ENCODE measurements around the gene DYRK4.

Gene DYRK4

DNA sequence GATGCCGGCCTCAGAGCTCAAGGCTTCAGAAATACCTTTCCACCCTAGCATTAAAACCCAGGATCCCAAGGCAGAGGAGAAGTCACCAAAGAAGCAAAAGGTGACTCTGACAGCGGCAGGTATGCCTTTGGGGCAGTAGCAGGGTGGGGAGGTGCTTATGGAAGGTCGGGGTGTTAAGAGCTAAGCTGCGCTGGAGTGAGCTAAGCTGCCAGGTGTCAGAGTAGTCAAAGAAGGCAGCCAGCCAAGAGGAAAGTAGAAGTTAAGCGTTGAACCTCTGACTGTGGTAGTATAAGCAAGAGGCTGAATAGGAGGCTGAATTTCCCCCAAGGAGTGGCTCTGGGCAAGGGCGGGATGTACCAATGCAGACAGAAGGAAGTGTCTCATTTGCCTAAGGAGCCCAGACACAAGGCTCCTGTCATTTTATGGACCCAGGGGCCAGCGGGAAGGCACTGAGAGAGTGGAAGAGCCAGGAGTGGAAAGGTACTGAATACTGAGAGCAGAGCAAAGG lies 29.2 kb downstream of the DYRK4 start:
- TF ChIP-seq, protein P1, sequence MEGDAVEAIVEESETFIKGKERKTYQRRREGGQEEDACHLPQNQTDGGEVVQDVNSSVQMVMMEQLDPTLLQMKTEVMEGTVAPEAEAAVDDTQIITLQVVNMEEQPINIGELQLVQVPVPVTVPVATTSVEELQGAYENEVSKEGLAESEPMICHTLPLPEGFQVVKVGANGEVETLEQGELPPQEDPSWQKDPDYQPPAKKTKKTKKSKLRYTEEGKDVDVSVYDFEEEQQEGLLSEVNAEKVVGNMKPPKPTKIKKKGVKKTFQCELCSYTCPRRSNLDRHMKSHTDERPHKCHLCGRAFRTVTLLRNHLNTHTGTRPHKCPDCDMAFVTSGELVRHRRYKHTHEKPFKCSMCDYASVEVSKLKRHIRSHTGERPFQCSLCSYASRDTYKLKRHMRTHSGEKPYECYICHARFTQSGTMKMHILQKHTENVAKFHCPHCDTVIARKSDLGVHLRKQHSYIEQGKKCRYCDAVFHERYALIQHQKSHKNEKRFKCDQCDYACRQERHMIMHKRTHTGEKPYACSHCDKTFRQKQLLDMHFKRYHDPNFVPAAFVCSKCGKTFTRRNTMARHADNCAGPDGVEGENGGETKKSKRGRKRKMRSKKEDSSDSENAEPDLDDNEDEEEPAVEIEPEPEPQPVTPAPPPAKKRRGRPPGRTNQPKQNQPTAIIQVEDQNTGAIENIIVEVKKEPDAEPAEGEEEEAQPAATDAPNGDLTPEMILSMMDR (IDR thresholded peaks at IDR 0.05; ENCODE audit: insufficient read depth, missing control alignments), result no peak
- DNase-seq (ENCODE audit: insufficient read length, low spot score) (no peak), FAIRE-seq (no peak)

DNA sequence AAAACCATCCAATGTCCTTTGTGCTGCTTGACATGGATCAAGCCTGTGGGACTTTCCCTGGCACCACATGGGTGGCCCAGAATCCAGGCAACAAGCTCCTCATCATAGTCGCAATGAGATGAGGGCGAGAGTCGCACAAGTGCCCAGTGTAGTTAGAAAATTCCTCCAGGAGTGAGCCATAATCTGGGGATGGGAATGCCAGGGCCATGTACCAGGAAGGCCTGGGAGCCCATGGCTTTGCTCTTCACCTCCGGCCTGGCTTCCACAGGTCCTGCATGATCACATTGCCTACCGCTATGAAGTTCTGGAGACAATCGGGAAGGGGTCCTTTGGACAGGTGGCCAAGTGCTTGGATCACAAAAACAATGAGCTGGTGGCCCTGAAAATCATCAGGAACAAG lies 33.9 kb downstream of the DYRK4 start:
- no peak for FAIRE-seq
- no peak for DNase-seq (ENCODE audit: insufficient read length, low spot score)
- TF ChIP-seq, protein P1 (IDR thresholded peaks at IDR 0.05; ENCODE audit: insufficient read depth, missing control alignments), result no peak

DNA sequence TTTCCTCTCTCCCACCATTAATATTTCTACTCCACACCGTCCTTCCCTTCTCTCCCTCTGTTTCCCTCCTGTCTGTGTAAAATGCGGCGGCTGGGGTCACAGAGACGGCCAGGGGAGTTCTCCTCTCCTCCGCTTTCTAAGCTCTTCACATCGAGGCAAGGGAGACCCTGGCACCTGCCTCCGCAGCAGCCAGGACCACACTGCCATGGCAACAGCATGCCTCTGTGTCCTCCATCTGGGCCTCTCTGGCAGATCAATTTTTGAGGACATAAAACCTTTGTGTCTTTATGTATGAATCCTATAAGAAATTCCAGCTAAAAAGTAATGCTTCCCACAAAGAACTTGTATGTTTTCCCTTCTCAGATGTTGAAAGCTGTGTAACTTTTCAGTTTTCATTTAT lies 41.4 kb downstream of the DYRK4 start:
- TF ChIP-seq, protein P1 (IDR thresholded peaks at IDR 0.05; ENCODE audit: insufficient read depth, missing control alignments), result no peak
- DNase-seq (ENCODE audit: insufficient read length, low spot score), result no peak
- no peak for FAIRE-seq

DNA sequence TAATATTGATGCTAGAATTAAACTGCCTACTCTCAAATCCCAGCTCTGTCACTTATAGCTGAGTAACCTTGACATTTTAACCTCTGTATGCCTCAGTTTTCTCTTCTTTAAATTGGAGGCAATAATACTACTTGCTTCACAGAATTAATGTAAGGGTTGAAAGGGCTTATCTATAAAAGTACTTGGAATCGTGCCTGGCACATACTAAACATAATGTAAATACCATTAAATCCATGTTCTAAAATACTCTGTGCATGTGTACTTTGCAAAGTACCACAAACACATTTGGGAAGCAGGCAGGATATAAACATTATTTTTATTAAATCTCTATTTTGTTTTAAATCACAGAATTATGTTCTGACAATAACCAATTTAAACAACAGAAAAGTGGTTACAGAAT lies 41.9 kb downstream of the DYRK4 start:
- FAIRE-seq (no peak), DNase-seq (ENCODE audit: insufficient read length, low spot score) (no peak)
- TF ChIP-seq, protein P1 (IDR thresholded peaks at IDR 0.05; ENCODE audit: insufficient read depth, missing control alignments), result no peak

DNA sequence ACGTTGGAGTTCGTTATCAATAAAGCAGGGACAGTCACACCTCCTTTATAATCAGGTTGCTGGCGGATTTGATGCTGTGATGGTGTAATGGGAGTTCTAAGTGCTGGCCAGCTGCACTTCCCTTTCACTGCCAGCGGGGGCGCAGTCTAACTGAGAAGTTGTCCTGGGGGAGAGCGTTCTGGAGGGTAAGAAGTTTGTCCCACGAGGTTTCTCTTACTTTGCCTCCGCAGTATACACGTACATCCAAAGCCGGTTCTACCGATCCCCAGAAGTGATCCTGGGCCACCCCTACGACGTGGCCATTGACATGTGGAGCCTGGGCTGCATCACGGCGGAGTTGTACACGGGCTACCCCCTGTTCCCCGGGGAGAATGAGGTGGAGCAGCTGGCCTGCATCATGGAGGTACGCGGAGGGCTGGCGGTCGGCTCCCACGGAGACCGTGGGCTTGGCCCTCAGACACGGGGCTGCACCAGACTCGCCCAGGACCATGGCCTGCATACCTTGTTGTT lies 42.7 kb downstream of the DYRK4 start:
- peak; percentile 89 for FAIRE-seq
- TF ChIP-seq, protein P1 (IDR thresholded peaks at IDR 0.05; ENCODE audit: insufficient read depth, missing control alignments), result peak; percentile 92

DNA sequence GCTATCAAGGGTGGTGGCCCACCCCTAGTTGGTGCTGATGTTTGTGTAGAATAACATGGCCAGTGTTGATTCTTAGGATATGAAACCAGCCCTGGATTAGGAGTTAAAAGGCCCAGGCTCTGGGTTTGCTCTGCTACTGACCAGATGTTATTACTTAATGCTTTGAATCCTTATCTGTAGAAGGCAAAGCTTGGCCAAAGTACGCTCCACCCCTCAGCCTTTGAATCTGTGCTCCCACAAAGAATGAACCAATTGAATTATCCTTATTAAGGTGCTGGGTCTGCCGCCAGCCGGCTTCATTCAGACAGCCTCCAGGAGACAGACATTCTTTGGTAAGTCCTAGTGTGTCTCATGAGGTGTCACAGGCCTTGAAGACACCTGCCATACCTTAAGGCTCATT lies 45.0 kb downstream of the DYRK4 start:
- no peak for FAIRE-seq

More for the DNA sequence above, 42.7 kb downstream of the DYRK4 start:
- DNase-seq (ENCODE audit: insufficient read length, low spot score), result peak; percentile 60

DNA sequence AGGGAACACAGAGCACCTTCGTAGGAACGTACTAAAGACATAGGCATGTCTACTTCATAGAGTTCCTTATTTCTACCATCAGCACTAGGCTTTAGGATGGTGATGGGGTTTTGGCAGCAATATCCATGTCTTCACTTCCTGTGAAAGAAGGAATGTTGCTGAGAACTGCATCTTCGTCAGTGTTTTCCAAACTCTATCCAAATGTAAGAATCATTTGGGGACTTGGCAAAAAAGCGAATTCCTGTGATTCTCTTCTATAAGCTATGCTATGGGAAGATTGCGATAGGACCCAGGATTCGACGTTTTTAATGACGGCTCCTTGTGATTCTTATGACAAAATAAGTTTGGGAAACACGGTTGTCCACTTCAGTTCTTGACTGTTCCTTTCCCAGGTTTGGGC lies 47.1 kb downstream of the DYRK4 start:
- TF ChIP-seq, protein P1 (IDR thresholded peaks at IDR 0.05; ENCODE audit: insufficient read depth, missing control alignments), result no peak
- no peak for DNase-seq (ENCODE audit: insufficient read length, low spot score)
- FAIRE-seq, result no peak

More for the DNA sequence above, 45.0 kb downstream of the DYRK4 start:
- DNase-seq (ENCODE audit: insufficient read length, low spot score), result no peak
- TF ChIP-seq, protein P1 (IDR thresholded peaks at IDR 0.05; ENCODE audit: insufficient read depth, missing control alignments), result no peak
